HepG2 (cell line): ENCODE measurements around the gene EP300. TPM values are rescaled to one million over a fixed set of nuclear protein-coding genes. Genes with fewer than 3 reads are reported as not detected.

Experiments
- NFATC3 ChIP-seq: sonication (generic); formaldehyde crosslinking; IDR thresholded peaks from 2 replicates; pipeline ENCODE4 v1.5.1; 2020; ENCODE audit warnings: mild to moderate bottlenecking, missing genetic modification reagents
- NFYB ChIP-seq: sonication (generic); formaldehyde crosslinking; IDR thresholded peaks from 2 replicates; pipeline ENCODE4 v1.4.0; 2020; ENCODE audit warnings: missing genetic modification reagents
- NFYC ChIP-seq: IDR thresholded peaks from 2 replicates; pipeline ENCODE4 v1.6.1; 2016; ENCODE audit warnings: missing genetic modification reagents, missing compliant biosample characterization
- POLR2AphosphoS5 ChIP-seq: IDR thresholded peaks from 2 replicates; pipeline ENCODE4 v1.6.1; 2012; ENCODE audit warnings: low read depth, low read length
- RXRB ChIP-seq: IDR thresholded peaks from 2 replicates; pipeline ENCODE4 v1.6.1; 2016; ENCODE audit warnings: borderline replicate concordance, missing genetic modification reagents, missing compliant biosample characterization
- ZFX ChIP-seq: sonication (generic); formaldehyde crosslinking; IDR thresholded peaks from 2 replicates; pipeline ENCODE4 v1.4.0; 2020; ENCODE audit warnings: mild to moderate bottlenecking, low read depth, missing genetic modification reagents, moderate library complexity
- ZSCAN31 ChIP-seq: sonication (generic); formaldehyde crosslinking; IDR thresholded peaks from 2 replicates; pipeline ENCODE4 v1.5.0; 2020; ENCODE audit warnings: low read depth, mild to moderate bottlenecking, missing genetic modification reagents
- ZZZ3 ChIP-seq: sonication (generic); formaldehyde crosslinking; IDR thresholded peaks from 2 replicates; pipeline ENCODE4 v1.4.0; 2020; ENCODE audit warnings: missing genetic modification reagents, mild to moderate bottlenecking, borderline replicate concordance
- polyA plus RNA-seq, 8 experiments: library from polyadenylated mRNA; depleted of rRNA in 3 of 8; stranded (reverse) in 7 of 8; unstranded in 1 of 8; fragments of >200 nt; fragmentation: Illumina TruSeq in 4 of 8; extraction: Trizol in 4 of 8; gene quantifications; 2 replicates each; pipeline versions ENCODE4 v1.2.1 to v1.2.3, GENCODE V29; 2011 to 2016; ENCODE audit warnings: low read depth in 4 of 8, missing spikeins in 1 of 8, mixed read lengths in 1 of 8; ENCODE audit not compliant: insufficient read depth in 1 of 8
- total RNA-seq, 5 experiments: library from RNA; depleted of rRNA; stranded (reverse); fragments of >200 nt; fragmentation: Illumina TruSeq; extraction: Trizol; gene quantifications; 2 replicates each; pipeline ENCODE4 v1.2.3, GENCODE V29; 2016; ENCODE audit warnings: low read depth in 1 of 5
- TF ChIP-seq, protein P1 (sequence below): sonication (generic); formaldehyde crosslinking; IDR thresholded peaks from 2 replicates; pipeline ENCODE4 v1.4.0; 2020; ENCODE audit warnings: missing genetic modification reagents, borderline replicate concordance
- TF ChIP-seq, protein P2 (sequence below): sonication (generic); formaldehyde crosslinking; IDR thresholded peaks from 2 replicates; pipeline ENCODE4 v1.4.0; 2020; ENCODE audit warnings: mild to moderate bottlenecking, missing genetic modification reagents, borderline replicate concordance
- TF ChIP-seq, protein P3 (sequence below): sonication (generic); formaldehyde crosslinking; IDR thresholded peaks from 2 replicates; pipeline ENCODE4 v1.4.0; 2020; ENCODE audit warnings: missing genetic modification reagents, borderline replicate concordance
- TF ChIP-seq, protein P4 (sequence below): sonication (generic); formaldehyde crosslinking; IDR thresholded peaks from 2 replicates; pipeline ENCODE4 v1.9.0; 2022; ENCODE audit warnings: low read depth, missing genetic modification reagents

Gene EP300
- total and polyA plus RNA-seq, 2 of the 13 experiments (the other 11 are each of a cell fraction or from before 2014, with no cell fraction given) = 13.6 to 14.9 TPM

DNA sequence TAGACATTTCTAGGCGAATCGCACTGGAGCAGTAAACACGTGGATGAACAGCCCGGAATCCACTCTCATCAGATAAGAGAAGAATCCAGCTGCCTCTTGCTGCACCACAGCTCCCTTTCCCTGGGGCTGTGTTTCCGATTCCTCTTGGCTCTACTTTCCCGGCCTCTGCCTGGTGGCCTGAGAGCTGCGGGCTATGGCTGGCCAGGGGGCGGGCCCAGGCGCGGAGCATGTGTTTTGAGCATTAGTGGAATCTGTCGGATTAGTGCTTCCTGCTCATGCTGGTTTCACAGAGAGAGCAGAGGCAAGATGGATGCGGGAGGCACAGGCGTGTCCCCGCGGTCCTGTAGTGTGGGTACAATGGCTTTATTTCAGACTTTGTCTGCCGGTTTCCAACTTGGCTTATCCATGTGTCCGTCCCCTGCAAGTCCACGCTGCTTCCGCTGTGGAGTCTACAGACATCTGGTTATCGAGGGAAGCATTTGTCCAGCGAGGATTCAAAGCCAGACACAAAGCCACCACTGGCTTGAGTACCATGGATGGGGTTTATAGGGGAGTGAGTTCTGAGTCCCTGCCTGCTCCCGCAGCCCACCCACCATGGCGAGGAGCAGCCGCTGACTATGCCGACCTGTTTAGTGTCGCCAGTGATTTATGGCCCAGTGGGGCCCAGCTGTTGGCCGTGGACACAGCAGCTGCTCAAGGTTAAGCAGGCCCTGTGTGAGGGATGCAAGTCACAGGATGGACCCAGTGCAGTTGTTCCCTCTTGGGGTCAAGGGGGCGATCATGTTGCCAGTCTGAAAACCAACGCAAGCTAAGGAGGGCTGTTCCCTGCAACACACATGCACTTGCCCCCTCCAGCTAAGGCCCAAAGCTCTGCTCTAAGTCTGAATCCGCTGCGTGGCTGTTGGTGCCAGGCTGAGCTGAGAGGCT lies 43.3 kb upstream of the EP300 start (continued):
- TF ChIP-seq, protein P1, sequence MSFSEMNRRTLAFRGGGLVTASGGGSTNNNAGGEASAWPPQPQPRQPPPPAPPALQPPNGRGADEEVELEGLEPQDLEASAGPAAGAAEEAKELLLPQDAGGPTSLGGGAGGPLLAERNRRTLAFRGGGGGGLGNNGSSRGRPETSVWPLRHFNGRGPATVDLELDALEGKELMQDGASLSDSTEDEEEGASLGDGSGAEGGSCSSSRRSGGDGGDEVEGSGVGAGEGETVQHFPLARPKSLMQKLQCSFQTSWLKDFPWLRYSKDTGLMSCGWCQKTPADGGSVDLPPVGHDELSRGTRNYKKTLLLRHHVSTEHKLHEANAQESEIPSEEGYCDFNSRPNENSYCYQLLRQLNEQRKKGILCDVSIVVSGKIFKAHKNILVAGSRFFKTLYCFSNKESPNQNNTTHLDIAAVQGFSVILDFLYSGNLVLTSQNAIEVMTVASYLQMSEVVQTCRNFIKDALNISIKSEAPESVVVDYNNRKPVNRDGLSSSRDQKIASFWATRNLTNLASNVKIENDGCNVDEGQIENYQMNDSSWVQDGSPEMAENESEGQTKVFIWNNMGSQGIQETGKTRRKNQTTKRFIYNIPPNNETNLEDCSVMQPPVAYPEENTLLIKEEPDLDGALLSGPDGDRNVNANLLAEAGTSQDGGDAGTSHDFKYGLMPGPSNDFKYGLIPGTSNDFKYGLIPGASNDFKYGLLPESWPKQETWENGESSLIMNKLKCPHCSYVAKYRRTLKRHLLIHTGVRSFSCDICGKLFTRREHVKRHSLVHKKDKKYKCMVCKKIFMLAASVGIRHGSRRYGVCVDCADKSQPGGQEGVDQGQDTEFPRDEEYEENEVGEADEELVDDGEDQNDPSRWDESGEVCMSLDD = no peak
- no peak for TF ChIP-seq NFYC (CRISPR knock-in tag)
- TF ChIP-seq, protein P2, sequence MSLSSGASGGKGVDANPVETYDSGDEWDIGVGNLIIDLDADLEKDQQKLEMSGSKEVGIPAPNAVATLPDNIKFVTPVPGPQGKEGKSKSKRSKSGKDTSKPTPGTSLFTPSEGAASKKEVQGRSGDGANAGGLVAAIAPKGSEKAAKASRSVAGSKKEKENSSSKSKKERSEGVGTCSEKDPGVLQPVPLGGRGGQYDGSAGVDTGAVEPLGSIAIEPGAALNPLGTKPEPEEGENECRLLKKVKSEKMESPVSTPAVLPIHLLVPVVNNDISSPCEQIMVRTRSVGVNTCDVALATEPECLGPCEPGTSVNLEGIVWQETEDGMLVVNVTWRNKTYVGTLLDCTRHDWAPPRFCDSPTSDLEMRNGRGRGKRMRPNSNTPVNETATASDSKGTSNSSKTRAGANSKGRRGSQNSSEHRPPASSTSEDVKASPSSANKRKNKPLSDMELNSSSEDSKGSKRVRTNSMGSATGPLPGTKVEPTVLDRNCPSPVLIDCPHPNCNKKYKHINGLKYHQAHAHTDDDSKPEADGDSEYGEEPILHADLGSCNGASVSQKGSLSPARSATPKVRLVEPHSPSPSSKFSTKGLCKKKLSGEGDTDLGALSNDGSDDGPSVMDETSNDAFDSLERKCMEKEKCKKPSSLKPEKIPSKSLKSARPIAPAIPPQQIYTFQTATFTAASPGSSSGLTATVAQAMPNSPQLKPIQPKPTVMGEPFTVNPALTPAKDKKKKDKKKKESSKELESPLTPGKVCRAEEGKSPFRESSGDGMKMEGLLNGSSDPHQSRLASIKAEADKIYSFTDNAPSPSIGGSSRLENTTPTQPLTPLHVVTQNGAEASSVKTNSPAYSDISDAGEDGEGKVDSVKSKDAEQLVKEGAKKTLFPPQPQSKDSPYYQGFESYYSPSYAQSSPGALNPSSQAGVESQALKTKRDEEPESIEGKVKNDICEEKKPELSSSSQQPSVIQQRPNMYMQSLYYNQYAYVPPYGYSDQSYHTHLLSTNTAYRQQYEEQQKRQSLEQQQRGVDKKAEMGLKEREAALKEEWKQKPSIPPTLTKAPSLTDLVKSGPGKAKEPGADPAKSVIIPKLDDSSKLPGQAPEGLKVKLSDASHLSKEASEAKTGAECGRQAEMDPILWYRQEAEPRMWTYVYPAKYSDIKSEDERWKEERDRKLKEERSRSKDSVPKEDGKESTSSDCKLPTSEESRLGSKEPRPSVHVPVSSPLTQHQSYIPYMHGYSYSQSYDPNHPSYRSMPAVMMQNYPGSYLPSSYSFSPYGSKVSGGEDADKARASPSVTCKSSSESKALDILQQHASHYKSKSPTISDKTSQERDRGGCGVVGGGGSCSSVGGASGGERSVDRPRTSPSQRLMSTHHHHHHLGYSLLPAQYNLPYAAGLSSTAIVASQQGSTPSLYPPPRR (CRISPR knock-in tag) = no peak
- TF ChIP-seq, protein P3, sequence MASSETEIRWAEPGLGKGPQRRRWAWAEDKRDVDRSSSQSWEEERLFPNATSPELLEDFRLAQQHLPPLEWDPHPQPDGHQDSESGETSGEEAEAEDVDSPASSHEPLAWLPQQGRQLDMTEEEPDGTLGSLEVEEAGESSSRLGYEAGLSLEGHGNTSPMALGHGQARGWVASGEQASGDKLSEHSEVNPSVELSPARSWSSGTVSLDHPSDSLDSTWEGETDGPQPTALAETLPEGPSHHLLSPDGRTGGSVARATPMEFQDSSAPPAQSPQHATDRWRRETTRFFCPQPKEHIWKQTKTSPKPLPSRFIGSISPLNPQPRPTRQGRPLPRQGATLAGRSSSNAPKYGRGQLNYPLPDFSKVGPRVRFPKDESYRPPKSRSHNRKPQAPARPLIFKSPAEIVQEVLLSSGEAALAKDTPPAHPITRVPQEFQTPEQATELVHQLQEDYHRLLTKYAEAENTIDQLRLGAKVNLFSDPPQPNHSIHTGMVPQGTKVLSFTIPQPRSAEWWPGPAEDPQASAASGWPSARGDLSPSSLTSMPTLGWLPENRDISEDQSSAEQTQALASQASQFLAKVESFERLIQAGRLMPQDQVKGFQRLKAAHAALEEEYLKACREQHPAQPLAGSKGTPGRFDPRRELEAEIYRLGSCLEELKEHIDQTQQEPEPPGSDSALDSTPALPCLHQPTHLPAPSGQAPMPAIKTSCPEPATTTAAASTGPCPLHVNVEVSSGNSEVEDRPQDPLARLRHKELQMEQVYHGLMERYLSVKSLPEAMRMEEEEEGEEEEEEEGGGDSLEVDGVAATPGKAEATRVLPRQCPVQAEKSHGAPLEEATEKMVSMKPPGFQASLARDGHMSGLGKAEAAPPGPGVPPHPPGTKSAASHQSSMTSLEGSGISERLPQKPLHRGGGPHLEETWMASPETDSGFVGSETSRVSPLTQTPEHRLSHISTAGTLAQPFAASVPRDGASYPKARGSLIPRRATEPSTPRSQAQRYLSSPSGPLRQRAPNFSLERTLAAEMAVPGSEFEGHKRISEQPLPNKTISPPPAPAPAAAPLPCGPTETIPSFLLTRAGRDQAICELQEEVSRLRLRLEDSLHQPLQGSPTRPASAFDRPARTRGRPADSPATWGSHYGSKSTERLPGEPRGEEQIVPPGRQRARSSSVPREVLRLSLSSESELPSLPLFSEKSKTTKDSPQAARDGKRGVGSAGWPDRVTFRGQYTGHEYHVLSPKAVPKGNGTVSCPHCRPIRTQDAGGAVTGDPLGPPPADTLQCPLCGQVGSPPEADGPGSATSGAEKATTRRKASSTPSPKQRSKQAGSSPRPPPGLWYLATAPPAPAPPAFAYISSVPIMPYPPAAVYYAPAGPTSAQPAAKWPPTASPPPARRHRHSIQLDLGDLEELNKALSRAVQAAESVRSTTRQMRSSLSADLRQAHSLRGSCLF (CRISPR knock-in tag) = no peak
- TF ChIP-seq, protein P4, sequence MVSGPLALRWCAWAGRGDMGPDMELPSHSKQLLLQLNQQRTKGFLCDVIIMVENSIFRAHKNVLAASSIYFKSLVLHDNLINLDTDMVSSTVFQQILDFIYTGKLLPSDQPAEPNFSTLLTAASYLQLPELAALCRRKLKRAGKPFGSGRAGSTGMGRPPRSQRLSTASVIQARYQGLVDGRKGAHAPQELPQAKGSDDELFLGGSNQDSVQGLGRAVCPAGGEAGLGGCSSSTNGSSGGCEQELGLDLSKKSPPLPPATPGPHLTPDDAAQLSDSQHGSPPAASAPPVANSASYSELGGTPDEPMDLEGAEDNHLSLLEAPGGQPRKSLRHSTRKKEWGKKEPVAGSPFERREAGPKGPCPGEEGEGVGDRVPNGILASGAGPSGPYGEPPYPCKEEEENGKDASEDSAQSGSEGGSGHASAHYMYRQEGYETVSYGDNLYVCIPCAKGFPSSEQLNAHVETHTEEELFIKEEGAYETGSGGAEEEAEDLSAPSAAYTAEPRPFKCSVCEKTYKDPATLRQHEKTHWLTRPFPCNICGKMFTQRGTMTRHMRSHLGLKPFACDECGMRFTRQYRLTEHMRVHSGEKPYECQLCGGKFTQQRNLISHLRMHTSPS (CRISPR knock-in tag) = no peak
- TF ChIP-seq ZSCAN31 (CRISPR knock-in tag) = no peak
- TF ChIP-seq RXRB = peak; percentile 20; the same call in 1 of the 2 replicates
- TF ChIP-seq ZFX (CRISPR knock-in tag) = peak; percentile 82
- 0 out of 2 replicates have a peak, but pooled peaks have one; percentile 27 for TF ChIP-seq NFATC3 (CRISPR knock-in tag)
- TF ChIP-seq NFYB (CRISPR knock-in tag) = no peak
- 0 out of 2 replicates have a peak, but pooled peaks have one; percentile 48 for TF ChIP-seq ZZZ3
- TF ChIP-seq POLR2AphosphoS5 = peak; percentile 47; the same call in 1 of the 2 replicates
